Neural cell (in vitro differentiated cells): ENCODE measurements around the gene MAP3K5. TPM values are rescaled to one million over a fixed set of nuclear protein-coding genes. Genes with fewer than 3 reads are reported as not detected.

Source experiments
- H2AFZ ChIP-seq: fragments of 200-600, 300-800 bp; sonication (generic), shearing (Covaris generic); 2 replicates; pipeline ENCODE4 v1.6.0; 2014; ENCODE audit warnings: low read depth, mild to moderate bottlenecking, antibody characterized with exemption, low read length, moderate library complexity
- H3F3A ChIP-seq: fragments of 200-600 bp; shearing (Covaris generic); 2 replicates; pipeline ENCODE4 v1.6.1; 2016; ENCODE audit warnings: mild to moderate bottlenecking, moderate library complexity, mixed read lengths, antibody characterized with exemption, low read length; ENCODE audit not compliant: insufficient read depth, poor library complexity, severe bottlenecking
- H3K27ac ChIP-seq: fragments of 200-600, 300-800 bp; sonication (generic), shearing (Covaris generic); 2 replicates; pipeline ENCODE4 v1.5.1; 2014; ENCODE audit warnings: mild to moderate bottlenecking, low read length, moderate library complexity
- H3K27me3 ChIP-seq: fragments of 300-800, 200-600 bp; sonication (generic), shearing (Covaris generic); 2 replicates; pipeline ENCODE4 v1.6.0; 2014; ENCODE audit warnings: mild to moderate bottlenecking, low read depth, low read length, moderate library complexity; ENCODE audit not compliant: insufficient read depth
- H3K36me3 ChIP-seq: fragments of 300-800, 200-600 bp; sonication (generic), shearing (Covaris generic); 2 replicates; pipeline ENCODE4 v1.5.1; 2014; ENCODE audit warnings: mild to moderate bottlenecking, antibody characterized with exemption, low read length, moderate library complexity; ENCODE audit not compliant: insufficient read depth
- H3K4me2 ChIP-seq: fragments of 300-800, 200-600 bp; sonication (generic), shearing (Covaris generic); 2 replicates; pipeline ENCODE4 v1.6.0; 2014; ENCODE audit warnings: mild to moderate bottlenecking, low read length
- H3K4me3 ChIP-seq: fragments of 300-800, 200-600 bp; sonication (generic), shearing (Covaris generic); 2 replicates; pipeline ENCODE4 v1.5.1; 2014; ENCODE audit warnings: mild to moderate bottlenecking, low read length, moderate library complexity
- H3K79me2 ChIP-seq: fragments of 200-600 bp; shearing (Covaris generic); replicated peaks from 2 replicates; pipeline ENCODE4 v1.6.0; 2014; ENCODE audit warnings: mild to moderate bottlenecking, low read length, moderate library complexity; ENCODE audit not compliant: insufficient read depth
- H3K9ac ChIP-seq: fragments of 300-800, 200-600 bp; sonication (generic), shearing (Covaris generic); 2 replicates; pipeline ENCODE4 v1.6.1; 2016; ENCODE audit warnings: mild to moderate bottlenecking, low read length, mixed read lengths
- H3K9me2 ChIP-seq: fragments of 200-600 bp; shearing (Covaris generic); 2 replicates; pipeline ENCODE4 v1.6.1; 2016; ENCODE audit warnings: mild to moderate bottlenecking, low read length, mixed read lengths; ENCODE audit not compliant: insufficient read depth
- H3K9me3 ChIP-seq: fragments of 200-600, 300-800 bp; sonication (generic), shearing (Covaris generic); 2 replicates; pipeline ENCODE4 v1.6.1; 2016; ENCODE audit warnings: mild to moderate bottlenecking, mixed run types, low read length, moderate library complexity, mixed read lengths
- H4K20me1 ChIP-seq: fragments of 200-600 bp; shearing (Covaris generic); 2 replicates; pipeline ENCODE4 v1.6.1; 2016; ENCODE audit warnings: mild to moderate bottlenecking, mixed run types; ENCODE audit not compliant: insufficient read depth
- CTCF ChIP-seq: fragments of 450-650 bp; IDR thresholded peaks from 2 replicates; pipeline ENCODE4 v1.5.1; 2014; ENCODE audit warnings: antibody characterized with exemption, mild to moderate bottlenecking, moderate library complexity; ENCODE audit not compliant: poor library complexity, severe bottlenecking
- EP300 ChIP-seq: fragments of 450-650 bp; conservative IDR thresholded peaks from 2 replicates; pipeline ENCODE4 v1.6.1; 2014; ENCODE audit warnings: antibody characterized with exemption, mild to moderate bottlenecking, moderate library complexity; ENCODE audit not compliant: poor library complexity, severe bottlenecking
- EZH2 ChIP-seq: fragments of 200-600, 300-800 bp; shearing (Covaris generic), sonication (generic); IDR thresholded peaks from 2 replicates; pipeline ENCODE4 v1.6.1; 2014; ENCODE audit warnings: antibody characterized with exemption, low read length, borderline replicate concordance, mild to moderate bottlenecking; ENCODE audit not compliant: insufficient read depth, poor library complexity, severe bottlenecking
- MXI1 ChIP-seq: fragments of 450-650 bp; conservative IDR thresholded peaks from 2 replicates; pipeline ENCODE4 v1.6.1; 2014; ENCODE audit warnings: antibody characterized with exemption, mild to moderate bottlenecking; ENCODE audit not compliant: poor library complexity, severe bottlenecking
- POLR2AphosphoS5 ChIP-seq: IDR thresholded peaks from 2 replicates; pipeline ENCODE4 v1.6.1; 2012
- RAD21 ChIP-seq: fragments of 450-650 bp; conservative IDR thresholded peaks from 2 replicates; pipeline ENCODE4 v1.6.1; 2014; ENCODE audit warnings: antibody characterized with exemption, mild to moderate bottlenecking, moderate library complexity
- REST ChIP-seq: IDR thresholded peaks from 2 replicates; pipeline ENCODE4 v1.6.1; 2012; ENCODE audit warnings: borderline replicate concordance
- SMC3 ChIP-seq: fragments of 450-650 bp; conservative IDR thresholded peaks from 2 replicates; pipeline ENCODE4 v1.6.1; 2014; ENCODE audit warnings: antibody characterized with exemption, mild to moderate bottlenecking, moderate library complexity; ENCODE audit not compliant: poor library complexity
- TAF1 ChIP-seq: IDR thresholded peaks from 2 replicates; pipeline ENCODE4 v1.6.1; 2012; ENCODE audit warnings: low read depth
- polyA plus RNA-seq: library from polyadenylated mRNA; depleted of rRNA; stranded (reverse); fragments of >200 nt; gene quantifications from 2 replicates; pipeline ENCODE4 v1.2.3, GENCODE V29; 2014

The MAP3K5 gene
- polyA plus RNA-seq, 1 donor from 2014 or later = 2.0 TPM

DNA sequence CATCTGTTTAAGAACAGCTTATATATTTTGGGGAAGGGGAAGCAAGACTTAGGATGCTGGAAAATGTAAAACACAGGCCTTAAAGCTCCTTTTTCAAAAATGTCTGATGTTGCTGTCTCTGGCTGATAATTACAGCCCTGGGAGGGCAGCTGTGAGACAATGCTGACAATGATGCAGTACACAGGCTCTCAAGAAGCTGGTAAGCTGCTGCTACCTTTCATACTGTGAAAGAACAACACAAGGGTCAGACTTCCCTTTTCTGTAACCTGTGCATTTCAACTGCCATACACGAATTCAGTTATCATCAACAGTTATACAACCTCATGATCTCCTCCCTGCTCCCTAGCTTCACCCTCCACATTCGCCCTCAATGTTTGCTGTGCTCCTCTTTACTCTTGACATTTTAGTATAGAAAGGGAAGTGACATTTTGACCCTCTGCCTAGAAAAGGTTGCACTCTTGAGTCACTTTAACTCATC, 267.3 kb downstream of the MAP3K5 start:
- Histone ChIP-seq H3K4me2 (peak overlapping the region; percentile 84), H3K27me3 (no peaks in the 10 kb centered on the region), H3K9me3 (no peaks in the 10 kb centered on the region), H3K4me3 (peak overlapping the region; percentile 65), H3F3A (no peaks in the 10 kb centered on the region), H3K9ac (peak overlapping the region; percentile 67), H2AFZ (peak overlapping the region; percentile 48), H3K36me3 (no peaks in the 10 kb centered on the region), H4K20me1 (no peaks in the 10 kb centered on the region), H3K9me2 (no peaks in the 10 kb centered on the region), H3K79me2 (no peaks in the 10 kb centered on the region), H3K27ac (peak overlapping the region; percentile 85)
- TF ChIP-seq REST (peak; percentile 18), POLR2AphosphoS5 (peak; percentile 43), SMC3 (no peak)

DNA sequence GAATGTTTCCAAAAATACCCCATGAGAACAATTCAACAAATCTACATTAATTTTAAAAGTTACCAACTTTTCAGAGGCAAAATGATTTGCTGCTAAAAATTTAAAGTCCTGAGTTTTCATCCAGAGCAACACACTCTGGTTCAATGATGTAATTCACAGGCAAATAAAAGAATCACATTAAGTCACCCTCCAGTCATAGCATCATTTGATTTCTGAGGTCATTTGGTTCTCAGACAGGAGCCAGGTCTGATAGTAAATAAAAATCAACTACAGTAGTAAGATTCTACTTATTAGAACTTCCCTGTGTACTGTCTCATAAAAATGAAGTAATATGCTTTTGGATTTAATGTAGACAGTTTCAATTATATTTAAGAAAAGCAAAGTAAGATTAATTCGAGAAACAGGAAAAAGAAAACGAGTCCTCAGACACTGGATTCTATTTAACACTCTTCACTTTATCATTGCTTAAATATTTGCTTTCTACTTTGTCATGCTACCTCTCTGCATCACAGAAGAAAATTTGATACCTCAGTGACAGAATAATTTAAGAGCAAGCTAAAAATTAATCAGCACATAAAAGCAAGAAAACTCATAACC, 267.8 kb downstream of the MAP3K5 start:
- no peaks in the 10 kb centered on the region for H3K9me2 ChIP-seq
- H3K36me3 ChIP-seq = no peaks in the 10 kb centered on the region
- H3K9ac ChIP-seq = peak overlapping the region; percentile 67
- H4K20me1 ChIP-seq = no peaks in the 10 kb centered on the region
- TF ChIP-seq REST (peak; percentile 12), MXI1 (no peak)
- no peaks in the 10 kb centered on the region for H3K79me2 ChIP-seq
- no peaks in the 10 kb centered on the region for H3K27me3 ChIP-seq
- peak overlapping the region; percentile 65 for H3K4me3 ChIP-seq
- H3K9me3 ChIP-seq = no peaks in the 10 kb centered on the region
- H2AFZ ChIP-seq = peak overlapping the region; percentile 48
- peak overlapping the region; percentile 85 for H3K27ac ChIP-seq
- peak overlapping the region; percentile 84 for H3K4me2 ChIP-seq
- H3F3A ChIP-seq = no peaks in the 10 kb centered on the region

GRCh38 chr6:136523196-136523595, 269.1 kb downstream of the MAP3K5 start:
- H3K9me2 ChIP-seq = no peaks in the 10 kb centered on the region
- no peak overlapping the region for H2AFZ ChIP-seq
- H3K9ac ChIP-seq = no peak overlapping the region
- H3F3A ChIP-seq = no peaks in the 10 kb centered on the region
- H3K27me3 ChIP-seq = no peaks in the 10 kb centered on the region
- no peaks in the 10 kb centered on the region for H3K79me2 ChIP-seq
- TF ChIP-seq SMC3 (no peak), CTCF (no peak), TAF1 (no peak), MXI1 (no peak), POLR2AphosphoS5 (no peak), REST (no peak), EZH2 (no peak), EP300 (no peak), RAD21 (no peak)
- H3K4me3 ChIP-seq = no peak overlapping the region
- no peak overlapping the region for H3K4me2 ChIP-seq
- no peaks in the 10 kb centered on the region for H3K36me3 ChIP-seq
- H3K9me3 ChIP-seq = no peaks in the 10 kb centered on the region
- no peaks in the 10 kb centered on the region for H4K20me1 ChIP-seq
- no peak overlapping the region for H3K27ac ChIP-seq
